ENCODE data around the gene SND1.
A peak's percentile ranks its signal among the peaks of the same experiment; 100 is the strongest.
"Not testable (repeated sequence)": the region's sequence is repeated elsewhere in the genome, so short reads cannot be mapped to it uniquely, and the experiment has no call there.

SND1 gene

GRCh38 chr7:128102490-128103291 lies 450.7 kb downstream of the SND1 start:
- no peak for DNase-seq (ENCODE audit: low spot score)

- DNase-seq (ENCODE audit: low spot score) = peak; percentile 11
Measured at GRCh38 chr7:128103498-128104107, 451.6 kb downstream of the SND1 start.

- DNase-seq (ENCODE audit: low spot score) = peak; percentile 43
Measured at GRCh38 chr7:128104108-128104742, 452.2 kb downstream of the SND1 start.

- no peak for DNase-seq (ENCODE audit: low spot score)
Measured at GRCh38 chr7:128105228-128106022, 453.4 kb downstream of the SND1 start.

- DNase-seq (ENCODE audit: low spot score) = no peak
Measured at GRCh38 chr7:128106821-128107220, 454.8 kb downstream of the SND1 start.

- not testable (repeated sequence) for DNase-seq (ENCODE audit: low spot score)
Measured at GRCh38 chr7:128107516-128107915, 455.5 kb downstream of the SND1 start.

GRCh38 chr7:128108129-128108528 lies 456.1 kb downstream of the SND1 start:
- no peak for DNase-seq (ENCODE audit: low spot score)

GRCh38 chr7:128108641-128109423 lies 456.8 kb downstream of the SND1 start:
- peak; percentile 9 for DNase-seq (ENCODE audit: low spot score)

GRCh38 chr7:128109424-128109969 lies 457.5 kb downstream of the SND1 start:
- not testable (repeated sequence) for DNase-seq (ENCODE audit: low spot score)

GRCh38 chr7:128110641-128111364 lies 458.8 kb downstream of the SND1 start:
- no peak for DNase-seq (ENCODE audit: low spot score)

GRCh38 chr7:128112018-128112780 lies 460.2 kb downstream of the SND1 start:
- no peak for DNase-seq (ENCODE audit: low spot score)

GRCh38 chr7:128112781-128113221 lies 460.8 kb downstream of the SND1 start:
- no peak for DNase-seq (ENCODE audit: low spot score)

GRCh38 chr7:128113839-128114238 lies 461.8 kb downstream of the SND1 start:
- DNase-seq (ENCODE audit: low spot score) = no peak

- no peak for DNase-seq (ENCODE audit: low spot score)
Measured at GRCh38 chr7:128114806-128115205, 462.8 kb downstream of the SND1 start.

GRCh38 chr7:128115336-128115820 lies 463.4 kb downstream of the SND1 start:
- peak; percentile 42 for DNase-seq (ENCODE audit: low spot score)

GRCh38 chr7:128115821-128116723 lies 464.1 kb downstream of the SND1 start:
- no peak for DNase-seq (ENCODE audit: low spot score)

- DNase-seq (ENCODE audit: low spot score) = no peak
Measured at GRCh38 chr7:128116740-128117139, 464.7 kb downstream of the SND1 start.

GRCh38 chr7:128117691-128118090 lies 465.7 kb downstream of the SND1 start:
- DNase-seq (ENCODE audit: low spot score) = no peak
